Activated naive CD4-positive, alpha-beta T cell treated with anti-CD3 and anti-CD28 coated beads, Interleukin-2, amount 10 ng/mL, durations not matched to agents 7 days and 5 days (primary cell): ENCODE measurements around the gene CDH23.

Source experiments
- CTCF ChIA-PET: fragments of 350-600 bp; sonication (Branson Sonifier 250); formaldehyde crosslinking; loops from one replicate; lab custom pipeline; 2021; ENCODE audit warnings: antibody characterized with exemption; lab: Charles Lee
- DNase-seq: peaks from one replicate; pipeline ENCODE4 v3.0.0-alpha.2; 2020
- H3K27ac Mint-ChIP-seq: one replicate; pipeline ENCODE4 v1.8.0; 2021; ENCODE audit warnings: mild to moderate bottlenecking, moderate library complexity, mixed read lengths
- H3K27me3 Mint-ChIP-seq: one replicate; pipeline ENCODE4 v1.8.0; 2021; ENCODE audit warnings: mild to moderate bottlenecking, mixed read lengths
- H3K36me3 Mint-ChIP-seq: one replicate; pipeline ENCODE4 v1.8.0; 2021; ENCODE audit warnings: mixed read lengths
- H3K4me1 Mint-ChIP-seq: one replicate; pipeline ENCODE4 v1.8.0; 2021; ENCODE audit warnings: mixed read lengths
- H3K4me3 Mint-ChIP-seq: one replicate; pipeline ENCODE4 v1.8.0; 2021; ENCODE audit warnings: mild to moderate bottlenecking, moderate library complexity, mixed read lengths
- H3K9me3 Mint-ChIP-seq: one replicate; pipeline ENCODE4 v1.8.0; 2021; ENCODE audit warnings: mixed read lengths

The CDH23 gene

GRCh38 chr10:71790749-71791440 is 394.2 kb downstream of the CDH23 start:
- CTCF ChIA-PET, result no interaction called here
- no peak overlapping the region for H3K4me3 Mint-ChIP-seq
- no peak overlapping the region for H3K27ac Mint-ChIP-seq
- peaks cover 11% of the 10 kb centered on the region for H3K4me1 Mint-ChIP-seq
- H3K9me3 Mint-ChIP-seq, result no peaks in the 10 kb centered on the region
- no peaks in the 10 kb centered on the region for H3K36me3 Mint-ChIP-seq
- DNase-seq, result no peak
- H3K27me3 Mint-ChIP-seq, result peaks cover 37% of the 10 kb centered on the region

DNA sequence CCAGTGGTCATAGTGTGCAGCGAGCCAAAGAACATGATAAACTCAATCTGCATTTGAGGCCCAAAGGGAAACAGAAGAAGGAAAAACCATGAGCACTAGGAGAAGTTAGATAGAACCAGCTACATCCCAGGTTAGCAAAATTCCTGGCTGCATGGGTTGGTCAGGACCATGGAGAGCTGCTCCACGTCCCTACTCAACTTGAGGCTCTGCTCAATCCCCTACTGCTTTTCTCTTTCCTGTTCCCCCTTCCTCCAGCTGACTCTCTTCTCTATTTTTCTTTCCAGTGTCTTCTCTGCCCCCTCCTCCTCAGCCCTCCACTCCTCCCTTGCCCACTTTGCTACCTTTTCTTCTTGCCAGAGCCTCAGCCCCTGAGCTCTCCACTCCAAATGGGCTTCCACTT is 398.5 kb downstream of the CDH23 start:
- CTCF ChIA-PET, result interaction anchor here (1.4 kb wide), 1 partner anchor 16 kb away, joined by 6 read pairs; no protein-coding TSS in a partner anchor
- H3K9me3 Mint-ChIP-seq, result no peaks in the 10 kb centered on the region
- peaks cover 20% of the 10 kb centered on the region for H3K4me1 Mint-ChIP-seq
- DNase-seq, result peak; percentile 58
- no peaks in the 10 kb centered on the region for H3K36me3 Mint-ChIP-seq
- H3K4me3 Mint-ChIP-seq, result no peak overlapping the region
- no peak overlapping the region for H3K27ac Mint-ChIP-seq
- H3K27me3 Mint-ChIP-seq, result peaks cover 27% of the 10 kb centered on the region

DNA sequence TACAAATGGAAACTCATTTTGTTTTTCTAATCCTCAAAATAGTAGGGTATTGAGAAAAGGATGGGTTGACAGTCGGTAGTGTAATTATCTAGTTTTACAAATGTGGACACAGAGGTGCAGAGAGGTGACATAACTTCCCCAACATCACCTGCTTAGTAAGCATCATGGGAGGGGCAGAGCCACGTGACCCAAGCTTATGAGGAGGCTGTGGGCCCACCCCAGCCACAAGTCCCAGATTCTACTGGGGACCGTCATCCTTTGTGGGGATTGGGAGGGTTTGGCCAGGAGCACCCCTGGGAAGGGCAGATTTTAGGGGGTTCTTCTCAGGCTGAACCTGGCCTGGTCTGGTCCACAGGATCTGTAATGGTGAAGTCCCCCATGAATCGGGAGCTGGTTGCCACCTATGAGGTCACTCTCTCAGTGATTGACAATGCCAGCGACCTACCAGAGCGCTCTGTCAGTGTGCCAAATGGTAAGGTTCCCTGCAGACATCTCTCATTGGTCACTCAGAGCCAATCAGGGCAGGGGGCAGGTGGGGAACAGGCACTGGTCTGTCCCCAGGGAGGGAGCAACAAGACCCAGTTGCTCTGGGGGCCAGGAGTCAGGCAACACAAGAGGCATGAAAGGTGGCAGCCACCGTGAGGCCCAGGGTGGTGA is 400.2 kb downstream of the CDH23 start:
- CTCF ChIA-PET, result interaction anchor here (0.6 to 1.2 kb wide), 2 partner anchors 9 to 252 kb away, joined by 3 read pairs; no protein-coding TSS in a partner anchor
- Mint-ChIP-seq H3K27ac (no peak overlapping the region), H3K27me3 (peaks cover 15% of the 10 kb centered on the region), H3K4me1 (peaks cover 10% of the 10 kb centered on the region), H3K4me3 (no peak overlapping the region), H3K9me3 (no peaks in the 10 kb centered on the region), H3K36me3 (no peaks in the 10 kb centered on the region)
- DNase-seq, result no peak

DNA sequence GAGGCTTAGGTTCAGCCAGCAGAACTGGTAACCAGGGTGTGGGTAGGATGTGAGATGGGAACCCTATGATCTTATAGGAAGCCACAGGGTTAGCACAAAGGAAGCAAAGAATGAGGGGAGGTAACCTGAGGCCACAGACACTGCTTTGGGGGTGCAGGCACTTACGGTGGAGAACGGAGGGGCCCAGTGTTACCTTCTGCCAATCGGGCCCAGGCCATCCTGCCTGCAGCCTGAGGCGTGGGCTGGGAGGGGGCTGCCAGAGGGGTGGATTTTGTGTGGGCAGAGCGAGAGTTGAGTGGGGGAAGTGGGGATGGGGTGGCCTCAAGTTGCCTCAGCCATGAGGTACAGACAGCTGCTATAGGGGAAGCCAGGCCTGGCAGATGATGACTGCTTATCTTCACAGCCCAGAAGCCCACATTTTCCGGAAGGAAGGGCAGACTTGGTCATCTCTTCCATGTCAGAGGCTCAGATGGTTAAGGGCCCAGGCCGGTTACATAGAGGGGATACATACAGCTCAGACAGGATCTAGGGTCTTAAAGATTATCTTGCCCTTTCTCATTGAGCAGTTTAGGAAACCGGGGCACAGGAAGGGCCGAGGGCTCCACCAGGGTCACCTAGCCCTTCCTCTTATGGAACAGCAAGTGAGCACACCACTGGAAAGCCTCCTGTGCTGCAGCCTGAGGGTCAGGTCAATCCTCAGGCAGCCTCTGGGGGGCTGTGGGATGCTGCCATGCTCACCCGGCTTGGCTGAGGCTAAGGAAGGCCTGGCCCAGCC is 401.0 kb downstream of the CDH23 start:
- Mint-ChIP-seq H3K9me3 (no peaks in the 10 kb centered on the region), H3K27me3 (peaks cover 17% of the 10 kb centered on the region), H3K4me3 (no peak overlapping the region), H3K27ac (no peak overlapping the region), H3K36me3 (no peaks in the 10 kb centered on the region), H3K4me1 (peaks cover 10% of the 10 kb centered on the region)
- CTCF ChIA-PET, result interaction anchor here (0.6 to 1.2 kb wide), 2 partner anchors 8 to 251 kb away, joined by 3 read pairs; no protein-coding TSS in a partner anchor
- DNase-seq, result no peak

- Mint-ChIP-seq H3K9me3 (no peaks in the 10 kb centered on the region), H3K27me3 (peaks cover 16% of the 10 kb centered on the region), H3K4me3 (no peak overlapping the region), H3K4me1 (peaks cover 10% of the 10 kb centered on the region), H3K27ac (no peak overlapping the region), H3K36me3 (no peaks in the 10 kb centered on the region)
- CTCF ChIA-PET, result no interaction called here
- no peak for DNase-seq
Observed at GRCh38 chr10:71798308-71798624, 401.5 kb downstream of the CDH23 start.

- DNase-seq, result no peak
- CTCF ChIA-PET, result no interaction called here
- Mint-ChIP-seq H3K27ac (no peak overlapping the region), H3K27me3 (peaks cover 10% of the 10 kb centered on the region), H3K4me1 (peaks cover 10% of the 10 kb centered on the region), H3K4me3 (no peak overlapping the region), H3K9me3 (no peaks in the 10 kb centered on the region), H3K36me3 (no peaks in the 10 kb centered on the region)
Observed at GRCh38 chr10:71799112-71799511, 402.4 kb downstream of the CDH23 start.

DNA sequence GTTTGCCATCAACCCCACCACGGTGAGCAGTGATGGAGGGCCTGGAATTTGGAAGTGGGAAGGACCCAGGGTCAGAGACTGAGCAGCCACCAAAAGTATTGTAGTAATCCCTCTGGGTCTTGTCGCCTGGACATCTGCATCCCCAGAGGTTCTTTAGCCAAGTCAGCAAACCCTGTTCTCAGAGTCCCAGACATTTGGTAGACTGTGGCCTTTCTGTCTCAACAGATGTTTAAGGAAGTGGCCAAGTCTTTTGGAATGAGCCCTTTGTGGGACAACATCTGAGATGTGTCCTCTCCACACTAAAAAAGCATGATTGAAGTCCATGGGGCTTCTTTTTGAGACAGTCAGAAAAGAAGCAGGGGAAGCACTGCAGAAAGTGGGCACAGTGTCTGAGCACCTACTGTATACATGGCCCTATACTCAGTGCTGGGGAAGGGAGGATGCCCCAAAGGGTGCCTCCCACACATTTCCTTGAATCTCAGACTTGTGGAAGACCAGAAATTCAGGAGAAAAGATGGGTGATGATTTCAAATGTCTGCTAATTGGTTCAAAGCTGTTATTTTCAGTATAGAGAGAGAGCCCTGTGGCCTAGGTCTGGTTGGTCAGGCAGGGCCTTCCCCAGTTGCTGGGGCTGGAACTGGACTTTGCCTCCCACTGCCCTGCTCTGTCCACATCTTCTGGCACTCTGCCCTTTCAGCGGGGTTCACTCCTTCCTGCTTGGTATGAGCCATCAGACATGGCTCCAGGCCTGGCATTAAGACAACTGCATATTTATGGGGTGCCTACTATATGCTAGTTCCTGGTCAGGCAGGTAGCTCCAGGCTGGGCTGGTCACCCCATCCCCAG is 403.1 kb downstream of the CDH23 start:
- peaks cover 10% of the 10 kb centered on the region for H3K27me3 Mint-ChIP-seq
- no peaks in the 10 kb centered on the region for H3K9me3 Mint-ChIP-seq
- no peak for DNase-seq
- H3K4me3 Mint-ChIP-seq, result no peak overlapping the region
- CTCF ChIA-PET, result no interaction called here
- H3K4me1 Mint-ChIP-seq, result peaks cover 10% of the 10 kb centered on the region
- no peaks in the 10 kb centered on the region for H3K36me3 Mint-ChIP-seq
- H3K27ac Mint-ChIP-seq, result no peak overlapping the region

GRCh38 chr10:71801361-71801760 is 404.6 kb downstream of the CDH23 start:
- Mint-ChIP-seq H3K9me3 (no peaks in the 10 kb centered on the region), H3K36me3 (no peaks in the 10 kb centered on the region), H3K4me3 (no peak overlapping the region), H3K27me3 (peaks cover 18% of the 10 kb centered on the region), H3K4me1 (peaks cover 10% of the 10 kb centered on the region), H3K27ac (no peak overlapping the region)
- CTCF ChIA-PET, result no interaction called here
- no peak for DNase-seq

DNA sequence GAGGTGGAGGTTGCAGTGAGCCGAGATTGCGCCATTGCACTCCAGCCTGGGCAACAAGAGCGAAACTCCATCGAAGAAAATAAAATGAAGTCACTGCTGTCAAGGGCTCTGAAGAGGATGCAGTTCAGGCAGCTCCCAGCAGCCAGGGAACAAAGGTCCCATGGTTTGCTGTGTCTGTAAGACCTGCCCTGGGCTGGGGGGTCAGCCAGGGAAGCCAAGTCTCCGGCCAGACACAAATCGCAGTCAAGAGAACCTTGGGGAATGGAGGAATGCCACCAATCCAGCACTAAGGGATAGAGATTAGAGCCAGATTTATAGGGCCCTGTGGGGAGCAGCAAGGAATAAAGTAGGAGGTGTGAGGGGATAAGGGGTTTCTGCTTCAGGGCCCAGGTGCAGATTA is 405.5 kb downstream of the CDH23 start:
- Mint-ChIP-seq H3K27me3 (peaks cover 18% of the 10 kb centered on the region), H3K27ac (no peak overlapping the region), H3K36me3 (no peaks in the 10 kb centered on the region), H3K9me3 (no peaks in the 10 kb centered on the region), H3K4me1 (peaks cover 6% of the 10 kb centered on the region), H3K4me3 (no peak overlapping the region)
- no peak for DNase-seq
- CTCF ChIA-PET, result no interaction called here

- Mint-ChIP-seq H3K4me1 (no peaks in the 10 kb centered on the region), H3K27ac (no peak overlapping the region), H3K4me3 (no peak overlapping the region), H3K36me3 (no peaks in the 10 kb centered on the region), H3K9me3 (no peaks in the 10 kb centered on the region), H3K27me3 (peaks cover 18% of the 10 kb centered on the region)
- CTCF ChIA-PET, result interaction anchor here (1.0 kb wide), 1 partner anchor 9 kb away, joined by 3 read pairs; no protein-coding TSS in a partner anchor
- DNase-seq, result no peak
Observed at GRCh38 chr10:71802715-71803488, 406.2 kb downstream of the CDH23 start.

GRCh38 chr10:71804077-71804476 is 407.4 kb downstream of the CDH23 start:
- Mint-ChIP-seq H3K4me1 (no peaks in the 10 kb centered on the region), H3K36me3 (no peaks in the 10 kb centered on the region), H3K27me3 (peaks cover 15% of the 10 kb centered on the region), H3K9me3 (no peaks in the 10 kb centered on the region), H3K4me3 (no peak overlapping the region), H3K27ac (no peak overlapping the region)
- CTCF ChIA-PET, result no interaction called here
- DNase-seq, result no peak

DNA sequence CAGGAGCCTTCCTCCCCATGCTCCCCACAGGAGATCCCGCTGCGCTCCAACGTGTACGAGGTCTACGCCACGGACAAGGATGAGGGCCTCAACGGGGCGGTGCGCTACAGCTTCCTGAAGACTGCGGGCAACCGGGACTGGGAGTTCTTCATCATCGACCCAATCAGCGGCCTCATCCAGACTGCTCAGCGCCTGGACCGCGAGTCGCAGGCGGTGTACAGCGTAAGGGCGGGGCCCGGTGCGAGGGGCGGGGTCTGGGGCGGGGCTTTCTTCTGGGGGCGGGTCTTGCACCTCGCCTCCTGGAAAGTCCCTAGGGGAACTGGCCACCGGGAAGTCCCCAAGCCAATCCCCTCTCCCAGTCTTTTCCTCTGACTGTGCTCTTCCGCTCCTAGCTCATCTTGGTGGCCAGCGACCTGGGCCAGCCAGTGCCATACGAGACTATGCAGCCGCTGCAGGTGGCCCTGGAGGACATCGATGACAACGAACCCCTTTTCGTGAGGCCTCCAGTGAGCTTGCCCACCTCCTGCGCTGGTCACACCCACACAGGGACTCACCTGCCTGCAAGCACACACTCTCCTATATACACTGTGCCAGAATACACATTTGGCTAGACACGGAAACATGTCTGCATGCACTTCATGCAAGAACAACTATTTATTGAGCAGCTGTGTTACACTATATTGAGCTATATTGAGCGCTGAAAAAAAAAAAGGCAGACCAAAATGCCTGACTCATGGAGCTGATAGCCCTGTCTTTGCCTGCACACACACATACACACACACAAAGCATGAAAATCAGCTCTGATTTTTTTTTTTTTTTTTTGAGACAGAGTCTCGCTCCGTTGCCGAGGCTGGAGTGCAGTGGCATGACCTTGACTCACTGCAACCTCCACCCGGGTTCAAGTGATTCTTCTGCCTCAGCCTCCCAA is 409.3 kb downstream of the CDH23 start:
- no peak overlapping the region for H3K4me3 Mint-ChIP-seq
- H3K9me3 Mint-ChIP-seq, result no peaks in the 10 kb centered on the region
- no peak for DNase-seq

More for the DNA sequence above, 409.3 kb downstream of the CDH23 start:
- CTCF ChIA-PET, result interaction anchor here (0.5 to 1.8 kb wide), 4 partner anchors 9 to 109 kb away, joined by 3 to 5 read pairs (median 4); no protein-coding TSS in a partner anchor
- Mint-ChIP-seq H3K27ac (no peak overlapping the region), H3K27me3 (peaks cover 11% of the 10 kb centered on the region), H3K36me3 (no peaks in the 10 kb centered on the region), H3K4me1 (no peaks in the 10 kb centered on the region)
